HG02852 (cell line): ENCODE data around the gene CCDC69.
"Not testable (repeated sequence)": the region's sequence is repeated elsewhere in the genome, so short reads cannot be mapped to it uniquely, and the experiment has no call there.

Source experiments
- ATAC-seq: cut with Tn5 transposase; IDR thresholded peaks from one replicate; pipeline ENCODE4 v1.9.1; 2021; ENCODE audit warnings: mild to moderate bottlenecking, moderate library complexity; ENCODE audit not compliant: unreplicated experiment

Gene CCDC69

GRCh38 chr5:151223447-151224264, at the start of gene CCDC69:
CCDC69 (minus strand) TSS chr5:151224092; CDS start chr5:151223970, 122 bp downstream.
- peak; percentile 76 for ATAC-seq

GRCh38 chr5:151271336-151271735, 47.4 kb upstream of the CCDC69 start:
- ATAC-seq = no peak

- peak; percentile 96 for ATAC-seq
Observed at GRCh38 chr5:151270599-151270998, 46.7 kb upstream of the CCDC69 start.

- ATAC-seq = no peak
Observed at GRCh38 chr5:151267491-151268260, 43.8 kb upstream of the CCDC69 start.

- peak; percentile 72 for ATAC-seq
Observed at GRCh38 chr5:151264113-151264512, 40.2 kb upstream of the CCDC69 start.

- ATAC-seq = no peak
Observed at GRCh38 chr5:151262532-151262931, 38.6 kb upstream of the CCDC69 start.

GRCh38 chr5:151259931-151260330, 36.0 kb upstream of the CCDC69 start:
- ATAC-seq = no peak

- ATAC-seq = no peak
Observed at GRCh38 chr5:151258816-151259215, 34.9 kb upstream of the CCDC69 start.

- no peak for ATAC-seq
Observed at GRCh38 chr5:151258201-151258611, 34.3 kb upstream of the CCDC69 start.

- ATAC-seq = peak; percentile 24
Observed at GRCh38 chr5:151257731-151258181, 33.9 kb upstream of the CCDC69 start.

GRCh38 chr5:151255621-151256286, 31.9 kb upstream of the CCDC69 start:
- ATAC-seq = peak; percentile 42

GRCh38 chr5:151254990-151255389, 31.1 kb upstream of the CCDC69 start:
- not testable (repeated sequence) for ATAC-seq

- no peak for ATAC-seq
Observed at GRCh38 chr5:151254556-151254955, 30.7 kb upstream of the CCDC69 start.

- ATAC-seq = no peak
Observed at GRCh38 chr5:151253605-151253950, 29.7 kb upstream of the CCDC69 start.

- peak; percentile 78 for ATAC-seq
Observed at GRCh38 chr5:151252762-151253604, 29.1 kb upstream of the CCDC69 start, which contains the start of gene GM2A. GM2A (plus strand) TSS chr5:151253185; CDS start chr5:151253217, 32 bp downstream.

GRCh38 chr5:151251621-151252020, 27.7 kb upstream of the CCDC69 start:
- ATAC-seq = no peak

- ATAC-seq = no peak
Observed at GRCh38 chr5:151251001-151251551, 27.2 kb upstream of the CCDC69 start.

- no peak for ATAC-seq
Observed at GRCh38 chr5:151250346-151251000, 26.6 kb upstream of the CCDC69 start.

GRCh38 chr5:151249281-151249680, 25.4 kb upstream of the CCDC69 start:
- no peak for ATAC-seq

GRCh38 chr5:151248651-151249050, 24.8 kb upstream of the CCDC69 start:
- no peak for ATAC-seq
